ENCODE measurements around the gene IL1RAPL2. TPM values are rescaled to one million over a fixed set of nuclear protein-coding genes. Genes with fewer than 3 reads are reported as not detected.
"Not testable (repeated sequence)": the region's sequence is repeated elsewhere in the genome, so short reads cannot be mapped to it uniquely, and the experiment has no call there.

The IL1RAPL2 gene
- total RNA-seq, 1 donor from 2014 or later: not detected

- DNase-seq (no peak), ATAC-seq (no peak)
- H3K9me3 ChIP-seq: no peaks in the 10 kb centered on the region
- H3K27me3 ChIP-seq: no peaks in the 10 kb centered on the region
- intact Hi-C loops (cut with DNase I): no loop called here
- no peak for TF ChIP-seq CTCF (IDR thresholded peaks at IDR 0.05)
- no peaks in the 10 kb centered on the region for H3K4me1 ChIP-seq
- H3K36me3 ChIP-seq: no peaks in the 10 kb centered on the region
- H3K4me3 ChIP-seq: no peak overlapping the region
- no peak overlapping the region for H3K27ac ChIP-seq
Observed at GRCh38 chrX:105773801-105774200, 1207.8 kb downstream of the IL1RAPL2 start.

- TF ChIP-seq CTCF (IDR thresholded peaks at IDR 0.05): no peak
- H3K27me3 ChIP-seq: no peaks in the 10 kb centered on the region
- DNase-seq (no peak), ATAC-seq (no peak)
- H3K4me3 ChIP-seq: no peak overlapping the region
- H3K9me3 ChIP-seq: no peaks in the 10 kb centered on the region
- no peaks in the 10 kb centered on the region for H3K4me1 ChIP-seq
- no peak overlapping the region for H3K27ac ChIP-seq
- no peaks in the 10 kb centered on the region for H3K36me3 ChIP-seq
- intact Hi-C loops (cut with DNase I): no loop called here
Observed at GRCh38 chrX:105775679-105776078, 1209.7 kb downstream of the IL1RAPL2 start.

GRCh38 chrX:105781804-105782203 lies 1215.8 kb downstream of the IL1RAPL2 start:
- Histone ChIP-seq H3K9me3 (no peaks in the 10 kb centered on the region), H3K4me3 (no peak overlapping the region), H3K27ac (no peak overlapping the region), H3K27me3 (no peaks in the 10 kb centered on the region), H3K4me1 (no peaks in the 10 kb centered on the region), H3K36me3 (no peaks in the 10 kb centered on the region)
- intact Hi-C loops (cut with DNase I): no loop called here
- TF ChIP-seq CTCF (IDR thresholded peaks at IDR 0.05): no peak
- no peak for ATAC-seq
- DNase-seq: no peak

GRCh38 chrX:105796877-105797276 lies 1230.9 kb downstream of the IL1RAPL2 start:
- H3K27me3 ChIP-seq; H3K27ac ChIP-seq; DNase-seq; ATAC-seq; H3K36me3 ChIP-seq; intact Hi-C loops (cut with DNase I); H3K4me1 ChIP-seq; H3K4me3 ChIP-seq; H3K9me3 ChIP-seq: not testable (repeated sequence)

GRCh38 chrX:105803891-105804290 lies 1237.9 kb downstream of the IL1RAPL2 start:
- Histone ChIP-seq H3K4me1 (no peaks in the 10 kb centered on the region), H3K9me3 (no peaks in the 10 kb centered on the region), H3K27me3 (no peaks in the 10 kb centered on the region), H3K36me3 (no peaks in the 10 kb centered on the region), H3K4me3 (no peak overlapping the region), H3K27ac (no peak overlapping the region)
- ATAC-seq (no peak), DNase-seq (no peak)
- TF ChIP-seq CTCF (IDR thresholded peaks at IDR 0.05): no peak
- intact Hi-C loops (cut with DNase I): no loop called here

- H3K4me3 ChIP-seq; intact Hi-C loops (cut with DNase I); H3K36me3 ChIP-seq; DNase-seq; H3K4me1 ChIP-seq; H3K27ac ChIP-seq; ATAC-seq; H3K9me3 ChIP-seq; H3K27me3 ChIP-seq: not testable (repeated sequence)
Observed at GRCh38 chrX:105805655-105806054, 1239.7 kb downstream of the IL1RAPL2 start.

GRCh38 chrX:105816517-105816916 lies 1250.5 kb downstream of the IL1RAPL2 start:
- ATAC-seq (no peak), DNase-seq (no peak)
- no peaks in the 10 kb centered on the region for H3K36me3 ChIP-seq
- H3K27ac ChIP-seq: no peak overlapping the region
- intact Hi-C loops (cut with DNase I): no loop called here
- H3K4me3 ChIP-seq: no peak overlapping the region
- no peaks in the 10 kb centered on the region for H3K4me1 ChIP-seq
- peaks cover 8% of the 10 kb centered on the region for H3K27me3 ChIP-seq
- TF ChIP-seq CTCF (IDR thresholded peaks at IDR 0.05): no peak
- H3K9me3 ChIP-seq: no peaks in the 10 kb centered on the region
